OCI-LY1 (cell line): ENCODE results near the gene COBL.

Experiments
- EZH2 ChIP-seq: fragments of 200-600 bp; sonication (generic), shearing (Covaris generic); IDR thresholded peaks from 2 replicates; pipeline ENCODE4 v1.8.0; 2017; ENCODE audit warnings: borderline replicate concordance, mixed run types, mild to moderate bottlenecking, antibody characterized with exemption, low read length, moderate library complexity, mixed read lengths
- TF ChIP-seq, protein P1 (sequence below): fragments of 200-600 bp; sonication (generic), shearing (Covaris generic); IDR thresholded peaks from 2 replicates; pipeline ENCODE4 v1.5.1; 2017; ENCODE audit warnings: mild to moderate bottlenecking, antibody characterized with exemption, low read length, moderate library complexity, mixed read lengths

DNA sequence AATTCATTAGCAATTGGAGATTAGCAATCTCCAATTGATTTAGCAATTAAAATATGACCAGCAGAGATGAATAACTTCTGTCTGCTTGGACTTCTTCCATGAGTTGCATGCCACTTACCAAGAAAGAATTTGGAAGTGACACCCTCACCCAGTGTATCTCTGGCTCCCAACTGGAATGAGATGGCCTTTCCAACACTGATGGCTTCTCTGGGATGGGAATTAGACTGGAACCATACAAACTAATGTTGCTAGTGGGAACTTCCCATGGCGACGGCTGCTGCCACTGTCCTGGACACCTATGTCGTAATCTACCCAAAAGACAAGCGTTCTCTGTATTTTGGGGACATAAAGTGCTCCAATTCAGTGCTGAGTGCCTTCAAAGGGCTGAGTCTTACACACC, 192.3 kb downstream of the COBL start:
- TF ChIP-seq, protein P1, sequence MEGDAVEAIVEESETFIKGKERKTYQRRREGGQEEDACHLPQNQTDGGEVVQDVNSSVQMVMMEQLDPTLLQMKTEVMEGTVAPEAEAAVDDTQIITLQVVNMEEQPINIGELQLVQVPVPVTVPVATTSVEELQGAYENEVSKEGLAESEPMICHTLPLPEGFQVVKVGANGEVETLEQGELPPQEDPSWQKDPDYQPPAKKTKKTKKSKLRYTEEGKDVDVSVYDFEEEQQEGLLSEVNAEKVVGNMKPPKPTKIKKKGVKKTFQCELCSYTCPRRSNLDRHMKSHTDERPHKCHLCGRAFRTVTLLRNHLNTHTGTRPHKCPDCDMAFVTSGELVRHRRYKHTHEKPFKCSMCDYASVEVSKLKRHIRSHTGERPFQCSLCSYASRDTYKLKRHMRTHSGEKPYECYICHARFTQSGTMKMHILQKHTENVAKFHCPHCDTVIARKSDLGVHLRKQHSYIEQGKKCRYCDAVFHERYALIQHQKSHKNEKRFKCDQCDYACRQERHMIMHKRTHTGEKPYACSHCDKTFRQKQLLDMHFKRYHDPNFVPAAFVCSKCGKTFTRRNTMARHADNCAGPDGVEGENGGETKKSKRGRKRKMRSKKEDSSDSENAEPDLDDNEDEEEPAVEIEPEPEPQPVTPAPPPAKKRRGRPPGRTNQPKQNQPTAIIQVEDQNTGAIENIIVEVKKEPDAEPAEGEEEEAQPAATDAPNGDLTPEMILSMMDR = no peak
- TF ChIP-seq EZH2 = no peak
